HG03571 (cell line): ENCODE data around the gene NHSL2.

Experiments
- ATAC-seq: cut with Tn5 transposase; IDR thresholded peaks from one replicate; pipeline ENCODE4 v1.9.1; 2021; ENCODE audit not compliant: unreplicated experiment

NHSL2 gene

DNA sequence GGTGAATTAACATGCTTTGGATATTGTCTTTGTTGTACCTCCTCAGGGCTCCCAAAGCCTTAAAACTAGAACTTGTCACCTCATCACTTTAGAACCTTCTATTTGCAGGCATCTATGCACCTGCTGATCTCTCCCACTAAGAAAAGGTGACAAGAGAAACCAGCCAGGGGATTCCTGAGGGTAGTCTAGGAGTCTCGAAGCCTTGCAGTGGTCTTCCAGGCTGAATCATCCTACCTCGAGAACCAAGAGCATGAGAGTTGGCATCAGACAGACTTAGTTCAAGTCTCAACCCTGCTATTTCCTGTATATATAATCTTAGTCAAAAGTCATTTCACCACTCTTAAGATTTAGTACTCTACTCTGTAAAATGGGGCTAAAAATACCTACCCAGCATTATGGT lies 191.5 kb downstream of the NHSL2 start:
- ATAC-seq, result no peak

DNA sequence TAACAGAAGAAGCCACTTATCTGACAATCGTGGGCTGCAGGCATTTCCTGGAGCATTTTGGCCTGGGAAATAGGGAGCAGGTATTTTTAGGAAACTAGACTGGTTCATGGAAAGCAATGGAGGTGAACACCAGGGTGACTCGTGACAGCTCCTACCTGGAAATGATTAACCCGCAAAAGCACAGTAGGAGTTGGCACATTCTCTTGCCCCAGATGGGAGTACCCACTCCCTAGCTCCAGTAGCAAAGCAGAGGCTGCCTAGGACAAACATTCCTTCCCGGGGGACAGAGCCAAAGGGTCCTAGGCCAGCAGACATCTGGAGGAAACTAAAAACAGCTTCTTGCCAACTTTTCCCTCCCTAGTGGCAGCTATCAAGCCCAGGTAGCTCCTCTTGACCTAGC lies 192.1 kb downstream of the NHSL2 start:
- ATAC-seq, result no peak

DNA sequence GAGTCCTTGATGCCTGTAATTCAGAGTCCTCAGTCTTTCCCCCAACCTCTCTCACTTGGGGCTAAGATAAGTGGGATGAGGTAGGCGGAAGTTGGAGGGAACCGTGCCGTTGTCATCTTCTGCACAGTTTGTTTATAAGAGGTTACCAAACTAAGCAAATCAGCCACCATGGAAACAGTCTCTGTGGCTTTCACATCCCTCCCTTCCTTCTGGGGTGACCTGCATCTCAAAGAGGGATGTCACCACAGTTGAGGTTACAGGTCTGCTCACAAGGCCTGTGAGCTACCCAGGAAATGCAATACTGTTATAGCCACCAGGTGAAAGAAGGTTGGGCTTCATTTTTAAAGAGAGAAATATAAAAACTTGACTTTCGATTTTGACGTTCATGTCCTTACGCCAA lies 194.8 kb downstream of the NHSL2 start:
- no peak for ATAC-seq

DNA sequence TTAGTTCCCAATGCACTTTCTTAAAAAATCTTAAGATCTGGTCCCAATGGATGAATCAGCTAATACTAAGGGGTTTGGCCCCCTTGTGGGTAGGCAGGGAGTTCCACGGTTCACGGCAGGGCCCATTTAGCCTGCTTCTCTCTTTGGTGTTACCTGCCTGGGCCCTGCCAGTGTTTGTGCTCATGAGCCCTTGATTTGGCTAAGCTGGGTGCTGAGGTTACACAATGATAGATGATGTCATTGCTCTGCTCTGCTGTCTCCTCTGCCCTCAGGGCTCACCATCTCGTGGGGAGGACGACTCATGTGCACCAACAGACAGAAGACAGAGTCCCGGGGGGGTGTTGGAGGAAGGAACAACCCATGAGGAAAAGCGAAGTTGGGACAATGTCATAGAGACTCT lies 196.7 kb downstream of the NHSL2 start:
- ATAC-seq, result no peak

DNA sequence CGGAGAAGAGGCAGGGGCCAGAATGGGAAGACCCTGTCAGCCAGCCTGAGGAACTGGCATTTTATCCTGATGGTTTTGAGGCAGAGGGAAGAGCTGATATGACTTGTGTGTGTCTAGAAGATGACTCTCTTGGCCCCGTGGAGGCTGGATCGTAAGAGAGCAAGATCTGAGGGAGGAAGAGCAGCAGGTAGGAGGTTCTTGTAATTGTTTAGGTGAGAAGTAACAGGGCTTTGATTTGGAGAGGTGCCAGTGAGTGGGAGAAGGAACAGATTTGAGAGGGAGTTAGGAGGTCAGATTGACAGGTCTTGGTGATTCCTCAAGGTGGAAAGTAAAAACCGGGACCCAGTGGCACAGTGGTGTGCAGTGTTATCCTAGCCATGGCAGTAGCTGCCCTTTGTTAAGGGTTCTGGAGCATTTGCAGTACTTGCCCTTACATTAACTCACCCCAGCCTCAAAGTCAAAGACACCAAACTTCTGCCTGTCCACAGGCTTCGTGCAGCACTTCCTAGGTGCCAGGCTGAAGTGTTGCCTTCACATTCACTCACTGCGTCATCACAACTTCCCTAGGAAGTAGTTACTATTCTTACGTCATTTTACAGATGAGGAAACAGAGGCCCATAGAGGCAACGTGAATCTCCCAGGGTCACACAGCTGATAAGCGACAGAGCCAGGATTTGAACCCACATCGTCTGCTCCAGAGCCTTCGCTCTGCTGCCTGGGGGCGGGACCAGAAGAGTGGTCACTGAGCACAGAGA lies 197.4 kb downstream of the NHSL2 start:
- no peak for ATAC-seq

DNA sequence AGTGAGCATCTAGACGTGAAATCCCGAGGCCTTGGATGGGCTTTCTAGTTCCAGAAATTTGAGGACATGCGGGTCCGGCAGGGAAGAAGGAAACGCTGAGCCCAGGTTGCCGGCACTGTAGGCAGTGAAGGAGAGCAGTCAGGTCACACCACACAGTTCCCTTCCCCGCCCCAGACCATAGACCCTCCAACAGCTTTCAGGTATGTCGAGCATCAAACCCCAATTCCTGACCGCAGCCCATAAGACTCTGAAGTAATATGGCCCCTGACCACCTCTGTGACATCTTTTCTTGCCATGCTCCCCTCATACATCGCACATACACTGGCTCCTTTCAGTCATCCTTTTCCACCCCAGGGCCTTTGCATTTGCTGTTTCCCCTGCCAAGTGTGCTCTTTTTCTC lies 198.0 kb downstream of the NHSL2 start:
- no peak for ATAC-seq

- no peak for ATAC-seq
These were observed 199.6 kb downstream of the NHSL2 start for GRCh38 chrX:72110051-72110875.

- no peak for ATAC-seq
These were observed 200.4 kb downstream of the NHSL2 start for GRCh38 chrX:72110876-72111708.

- ATAC-seq, result no peak
These were observed 202.8 kb downstream of the NHSL2 start for GRCh38 chrX:72113461-72113860.

GRCh38 chrX:72114306-72114705 lies 203.7 kb downstream of the NHSL2 start:
- ATAC-seq, result no peak

DNA sequence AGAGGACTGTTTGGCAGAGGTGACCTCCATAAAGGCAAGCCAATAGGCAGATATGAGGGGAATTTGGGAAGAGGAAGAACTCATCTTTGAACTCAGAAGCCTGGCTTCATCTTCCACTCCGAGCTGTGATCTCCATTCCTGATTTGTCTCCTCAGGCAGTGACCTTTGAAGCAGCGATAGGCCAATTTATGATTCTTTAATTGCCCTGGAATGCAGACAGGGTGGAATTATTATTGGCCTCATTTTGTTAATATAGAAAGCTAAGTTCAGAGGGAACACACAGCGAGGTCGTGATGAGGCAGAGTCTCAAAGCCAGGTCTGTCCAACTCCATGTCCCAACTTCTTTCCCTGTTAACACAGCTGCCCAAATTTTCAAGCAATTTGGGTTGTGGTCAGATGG lies 204.2 kb downstream of the NHSL2 start:
- no peak for ATAC-seq

- ATAC-seq, result no peak
These were observed 204.7 kb downstream of the NHSL2 start for GRCh38 chrX:72115380-72115779.

GRCh38 chrX:72117636-72118210 lies 207.1 kb downstream of the NHSL2 start:
- no peak for ATAC-seq

DNA sequence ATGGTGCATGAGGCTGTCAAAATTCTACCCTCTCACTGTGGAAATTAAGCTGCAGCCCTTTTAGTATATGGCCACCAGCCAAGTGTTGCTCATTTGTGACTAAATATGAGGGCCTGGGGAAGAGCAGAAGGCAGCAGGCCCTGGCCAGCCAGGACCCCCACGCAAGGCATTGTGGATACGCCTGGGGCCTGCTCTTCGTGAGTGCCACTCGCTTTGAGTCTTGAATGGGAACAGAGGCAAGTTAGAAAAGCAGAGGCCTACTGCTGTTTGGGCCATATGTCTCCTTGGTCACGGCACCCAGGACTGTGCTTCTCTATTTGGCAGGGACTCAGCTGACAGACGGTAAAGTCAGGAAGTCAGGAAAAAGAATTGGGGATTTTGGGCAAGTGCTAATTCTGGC lies 210.2 kb downstream of the NHSL2 start:
- no peak for ATAC-seq

DNA sequence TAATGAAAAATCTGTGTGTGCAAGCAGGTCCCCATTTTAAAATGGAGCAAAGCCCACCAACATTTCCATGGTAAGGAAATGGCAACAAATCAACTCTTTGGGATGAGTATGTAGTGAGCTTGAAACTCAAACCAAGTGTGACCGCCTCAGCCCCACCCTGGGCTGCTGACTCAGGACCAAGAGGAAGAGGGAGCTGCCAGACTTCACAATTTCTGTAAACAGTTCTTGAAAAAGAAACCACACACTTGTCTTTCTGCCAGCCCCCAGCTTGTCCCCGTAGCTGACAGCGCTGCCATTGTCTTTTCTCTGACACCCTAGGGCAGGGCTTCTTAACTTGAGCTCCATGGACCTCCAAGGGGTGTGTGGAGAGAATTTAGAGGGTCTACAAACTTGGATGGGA lies 210.7 kb downstream of the NHSL2 start:
- no peak for ATAC-seq

DNA sequence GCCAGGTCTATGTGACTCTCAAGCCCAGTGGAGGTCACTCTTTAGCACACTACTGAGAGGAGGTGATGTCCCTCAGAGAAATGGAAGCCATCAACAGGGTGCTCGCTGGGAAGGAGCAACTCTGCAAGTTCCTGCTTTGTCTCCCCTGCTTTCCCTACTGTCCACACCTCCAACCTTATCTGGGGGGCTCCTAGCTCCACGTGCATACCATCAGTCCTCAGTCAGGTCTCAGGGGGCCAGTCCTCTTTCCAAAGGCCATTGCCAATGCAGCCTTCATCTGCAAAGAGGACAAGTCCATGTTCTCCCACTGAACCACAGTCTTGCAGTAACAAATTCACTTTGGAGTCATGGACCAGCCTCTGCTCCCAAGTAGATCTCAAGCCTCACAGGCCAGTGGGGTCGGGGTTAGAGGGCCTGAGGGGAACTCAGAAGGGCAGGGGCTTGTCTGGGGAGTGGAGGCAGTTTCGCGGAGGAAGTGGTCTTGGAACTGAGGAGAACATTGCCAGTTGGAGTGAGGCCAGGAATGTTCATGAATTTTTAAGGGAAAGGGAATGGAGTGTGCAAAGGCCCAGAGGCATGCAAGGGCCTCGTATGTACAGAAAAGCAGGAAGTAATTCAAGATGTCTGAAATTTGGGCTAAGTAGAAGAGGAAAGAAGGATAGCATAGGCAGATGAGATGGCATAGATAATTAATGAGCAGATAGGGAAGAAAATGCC lies 212.1 kb downstream of the NHSL2 start:
- ATAC-seq, result no peak

- ATAC-seq, result no peak
These were observed 213.0 kb downstream of the NHSL2 start for GRCh38 chrX:72123471-72124185.

GRCh38 chrX:72124540-72125201 lies 214.0 kb downstream of the NHSL2 start:
- no peak for ATAC-seq

- ATAC-seq, result no peak
These were observed 214.8 kb downstream of the NHSL2 start for GRCh38 chrX:72125331-72126047.
